GM21423 (cell line): ENCODE measurements around the gene RCSD1.

Experiments
- ATAC-seq: cut with Tn5 transposase; IDR thresholded peaks from one replicate; pipeline ENCODE4 v1.9.1; 2021; ENCODE audit warnings: mild to moderate bottlenecking, moderate library complexity; ENCODE audit not compliant: unreplicated experiment

The RCSD1 gene

DNA sequence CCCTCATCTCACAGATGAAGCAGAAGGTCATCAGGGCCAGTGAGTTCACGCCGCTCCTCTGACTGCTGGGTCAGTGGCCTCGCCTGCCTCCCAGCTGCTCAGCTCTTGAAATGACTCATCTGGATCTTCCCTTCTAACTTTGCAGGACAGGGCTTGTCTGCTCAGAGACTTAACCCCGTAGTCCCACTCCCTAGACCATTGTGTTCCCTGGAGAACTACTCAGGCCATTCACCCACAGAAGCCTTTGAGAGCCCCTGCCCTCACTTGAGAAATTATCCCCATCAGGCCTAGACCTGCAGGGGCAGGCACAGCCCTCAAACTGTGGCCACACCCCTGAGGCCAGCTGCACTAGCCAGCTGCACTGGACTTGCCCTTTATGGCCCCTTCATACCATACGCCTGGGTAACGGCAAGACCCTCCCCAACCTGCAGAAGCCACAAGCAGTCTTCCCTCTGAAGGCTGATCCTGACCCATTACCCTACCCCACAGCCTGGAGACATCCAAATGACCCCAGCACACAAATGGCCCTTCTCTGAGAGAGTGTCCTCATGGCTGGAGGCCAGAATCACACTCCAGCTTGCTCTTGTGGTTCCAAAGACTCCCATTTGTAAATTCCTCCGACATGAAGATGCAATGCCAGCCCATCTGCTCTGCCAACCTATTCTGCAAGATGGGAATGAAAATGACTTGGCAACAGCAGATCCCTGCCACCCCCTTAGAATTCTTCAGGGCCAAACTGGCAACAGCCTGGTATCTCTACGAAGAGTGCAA lies 33.2 kb downstream of the RCSD1 start:
- peak; percentile 51 for ATAC-seq

DNA sequence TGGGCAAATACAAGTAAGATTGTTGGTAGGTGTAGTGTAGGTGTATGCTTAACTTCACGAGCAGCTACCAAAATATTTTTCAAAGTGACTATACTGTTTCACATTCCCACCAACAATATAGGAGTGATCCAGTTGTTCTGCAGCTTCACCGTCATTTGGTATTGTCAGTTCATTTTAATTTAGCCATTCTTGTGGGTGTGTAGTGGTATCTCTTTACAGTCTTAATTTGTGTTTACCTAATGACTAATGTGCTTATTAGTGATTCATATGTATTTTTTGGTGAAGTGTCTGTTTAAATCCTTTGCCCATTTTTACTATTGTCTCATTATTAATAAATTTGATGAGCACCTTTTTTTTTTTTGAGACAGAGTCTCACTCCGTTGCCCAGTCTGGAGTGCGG lies 35.4 kb downstream of the RCSD1 start:
- no peak for ATAC-seq

DNA sequence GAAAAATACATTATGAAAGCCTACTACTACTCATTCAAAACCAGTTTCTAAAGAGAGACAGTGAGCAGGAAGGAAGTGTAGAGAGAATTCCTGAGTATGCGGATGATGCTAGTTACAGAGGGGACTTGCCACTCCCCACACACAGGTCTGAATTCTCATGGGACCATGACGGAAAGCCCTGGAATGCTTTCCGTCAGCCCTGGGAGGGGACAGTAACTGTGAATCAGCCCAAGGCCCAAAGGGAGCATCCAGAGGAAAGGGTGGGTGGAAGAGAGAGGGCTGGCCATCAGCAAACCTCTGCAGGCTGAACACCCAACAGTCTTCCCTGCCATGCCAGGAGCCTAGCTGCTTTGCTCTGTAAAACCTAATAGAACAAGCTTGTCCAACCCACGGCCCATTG lies 36.4 kb downstream of the RCSD1 start:
- no peak for ATAC-seq

DNA sequence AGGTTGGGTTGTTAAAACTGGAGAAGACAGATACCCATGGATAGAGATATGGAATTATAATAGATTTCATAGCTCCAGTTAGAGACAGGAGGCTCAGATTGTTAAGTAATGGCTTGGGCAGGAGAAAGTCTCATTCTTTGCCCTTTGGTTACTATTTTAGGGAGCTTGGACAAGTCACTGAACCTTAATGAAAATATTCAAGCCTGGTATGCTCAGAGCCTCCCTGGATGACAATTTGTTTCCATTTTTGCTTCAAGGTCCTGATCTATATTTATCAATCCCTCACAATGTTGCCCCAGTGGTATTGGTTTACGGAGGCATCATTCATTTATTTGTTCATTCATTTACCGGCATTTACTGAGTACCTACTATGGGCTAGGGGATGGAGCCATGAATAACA lies 37.5 kb downstream of the RCSD1 start:
- ATAC-seq: no peak

DNA sequence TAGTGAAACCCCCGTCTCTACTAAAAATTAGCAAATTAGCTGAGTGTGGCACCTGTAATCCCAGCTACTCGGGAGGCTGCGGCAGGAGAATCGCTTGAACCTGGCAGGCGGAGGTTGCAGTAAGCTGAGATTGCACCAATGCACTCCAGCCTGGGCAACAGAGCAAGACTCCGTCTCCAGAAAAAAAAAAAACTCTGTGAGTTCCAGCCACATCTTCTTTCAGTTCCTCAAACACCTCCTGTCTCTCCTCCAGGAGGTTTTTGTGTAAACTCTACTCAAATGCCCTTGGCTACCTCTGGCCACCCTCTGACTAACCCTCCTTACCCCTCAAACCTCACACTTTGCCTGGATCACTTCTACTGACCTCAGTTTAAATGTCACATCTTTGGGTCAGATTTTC lies 38.1 kb downstream of the RCSD1 start:
- ATAC-seq: peak; percentile 76

DNA sequence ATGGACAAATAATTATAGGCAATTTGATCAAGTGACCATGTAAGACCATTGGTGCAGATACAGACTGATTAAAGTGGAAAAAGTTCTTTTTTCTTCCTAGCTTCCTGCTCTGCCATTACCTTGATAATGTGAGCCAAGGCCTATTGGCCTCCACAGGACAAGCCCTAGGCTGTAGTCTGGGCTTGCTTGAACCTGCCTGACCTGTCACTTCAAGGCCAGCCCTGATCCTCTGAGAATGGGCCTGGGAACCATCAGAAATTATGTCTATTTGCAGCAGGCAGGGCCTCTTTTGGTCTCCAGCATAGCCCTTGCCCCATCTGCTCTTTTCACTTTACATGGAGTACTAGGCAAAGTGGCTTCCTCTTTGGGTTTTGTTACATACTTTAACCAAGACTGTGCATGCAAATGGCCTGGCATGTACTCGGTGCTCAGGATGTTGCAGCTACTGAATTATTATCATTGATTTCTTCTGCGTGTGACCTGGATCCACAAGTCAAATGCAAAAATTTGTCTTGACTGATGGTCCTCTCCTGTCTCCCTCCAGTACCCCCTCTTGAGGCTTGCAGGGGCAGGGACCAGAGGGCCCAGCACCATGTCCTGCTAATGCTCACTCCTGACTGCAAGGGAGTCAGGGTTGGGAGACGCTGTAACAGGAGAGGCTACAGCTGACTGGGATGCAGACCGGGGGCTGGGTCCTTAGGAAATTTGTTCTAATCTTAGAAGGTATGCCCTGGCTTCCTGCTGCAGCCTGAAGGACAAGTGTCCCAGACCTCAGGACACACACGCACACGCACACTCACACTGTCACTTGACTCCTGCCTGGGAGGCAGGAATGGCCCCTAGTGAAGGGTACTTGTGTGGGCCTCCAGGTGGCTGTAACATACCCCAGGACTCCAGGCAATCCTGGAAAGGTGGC lies 39.4 kb downstream of the RCSD1 start:
- ATAC-seq: peak; percentile 53

DNA sequence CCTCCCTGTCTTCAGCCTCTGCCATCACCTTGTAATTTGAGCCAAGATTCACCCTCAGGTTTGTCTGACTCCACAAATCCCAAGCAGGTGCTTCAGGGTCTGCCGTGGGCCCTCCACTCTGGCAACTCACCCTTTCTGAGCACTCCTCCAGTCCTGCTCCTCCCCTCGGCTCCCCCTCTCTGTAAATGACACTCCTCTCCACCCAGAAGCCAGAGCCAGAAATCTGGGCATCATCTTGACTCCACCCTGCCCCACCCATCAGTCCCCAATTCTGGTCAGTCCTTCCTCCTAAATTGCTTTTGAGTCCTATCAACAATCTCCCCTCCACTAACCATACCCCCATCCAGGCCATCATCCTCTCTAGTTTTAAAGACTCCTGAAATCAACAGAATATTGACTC lies 40.5 kb downstream of the RCSD1 start:
- ATAC-seq: no peak

DNA sequence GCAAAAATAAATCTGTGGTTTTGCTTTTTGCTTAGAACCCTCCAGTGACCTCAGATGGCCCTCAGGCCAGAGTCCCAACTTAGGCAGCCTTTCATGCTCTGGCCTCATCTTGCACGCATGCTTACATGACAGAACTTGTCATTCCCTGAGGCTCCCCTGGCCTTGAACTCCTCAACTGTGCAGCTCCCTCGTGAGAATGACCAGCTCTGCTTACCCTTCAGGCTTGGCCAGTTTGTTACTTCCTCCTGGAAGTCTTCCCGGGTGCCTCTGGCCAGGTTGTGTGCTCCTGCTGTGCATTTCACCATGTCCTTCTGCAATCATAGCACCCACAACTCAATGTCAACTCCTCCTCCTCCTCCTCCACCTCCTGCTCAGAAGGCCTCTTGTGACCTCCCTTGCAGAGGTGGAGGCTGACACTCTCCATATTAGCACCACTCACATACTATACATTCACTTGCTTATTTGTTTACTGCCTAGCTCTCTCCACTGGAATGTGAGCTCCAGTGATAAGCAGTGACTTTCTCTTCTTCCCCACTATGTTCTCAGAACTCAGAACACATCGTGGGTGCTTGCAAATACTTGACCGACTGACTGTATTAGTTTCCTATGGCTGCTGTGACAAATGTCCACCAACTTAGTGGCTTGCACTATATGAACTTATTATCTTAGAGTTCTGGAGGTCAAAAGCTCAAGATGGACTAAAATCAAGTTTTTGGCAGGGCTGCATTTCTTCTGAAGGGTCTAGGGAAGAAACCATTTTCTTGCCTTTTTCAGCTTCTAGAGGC lies 41.9 kb downstream of the RCSD1 start:
- no peak for ATAC-seq

DNA sequence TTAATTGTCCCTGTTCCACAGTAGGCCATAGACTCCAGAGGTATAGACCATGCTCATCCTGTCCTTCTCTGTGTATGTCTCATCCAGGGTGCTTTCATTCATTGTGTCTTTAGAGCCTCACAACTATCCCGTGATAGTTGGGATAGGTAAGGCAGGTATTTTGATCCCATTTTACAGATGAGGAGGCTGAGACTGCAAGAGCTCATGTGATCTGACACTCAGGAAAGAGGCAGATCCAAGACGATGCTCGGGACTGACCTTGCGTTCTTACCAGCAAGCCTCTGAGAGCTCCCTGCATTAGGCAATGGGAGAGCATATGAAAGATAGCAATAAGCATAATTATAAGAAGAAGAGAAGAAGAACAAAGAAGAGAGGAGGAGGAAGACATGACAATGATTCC lies 42.8 kb downstream of the RCSD1 start:
- ATAC-seq: no peak

DNA sequence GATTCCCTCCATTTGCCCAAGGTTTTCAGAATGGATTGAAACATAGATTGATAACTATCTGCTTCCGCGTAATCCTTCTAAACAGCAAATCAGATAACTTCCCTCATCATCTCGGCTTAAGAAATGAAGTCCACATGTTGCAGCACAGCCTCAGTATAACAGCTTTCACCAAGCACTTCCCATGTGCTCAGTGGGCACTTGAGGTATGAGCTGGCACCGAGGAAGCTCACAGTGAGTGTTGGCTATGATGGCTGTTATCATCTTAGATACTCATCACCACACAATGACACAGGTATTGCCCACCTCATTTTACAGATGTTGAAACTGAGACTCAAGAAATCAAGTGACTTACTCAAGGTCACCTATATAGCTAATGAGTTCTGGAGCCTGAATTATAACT lies 43.2 kb downstream of the RCSD1 start:
- ATAC-seq: no peak

DNA sequence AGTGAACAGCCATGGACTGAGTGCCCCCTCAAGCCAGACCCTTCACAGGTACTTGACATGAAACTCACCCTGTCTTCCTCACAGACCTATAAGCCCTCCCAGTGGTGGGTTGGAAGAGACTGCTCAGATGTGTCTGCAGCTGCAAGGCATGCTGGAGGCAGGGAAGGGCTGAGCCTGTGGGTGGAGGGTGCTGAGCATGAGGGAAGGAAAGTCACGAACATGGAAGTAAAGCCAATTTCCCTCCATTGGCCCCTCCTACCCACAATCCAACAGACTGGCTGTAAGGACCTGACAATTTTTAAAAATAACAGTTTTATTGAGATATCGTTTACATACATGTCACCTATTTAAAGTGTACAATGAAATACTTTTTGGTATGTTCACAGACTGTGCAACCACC lies 44.1 kb downstream of the RCSD1 start:
- ATAC-seq: no peak

DNA sequence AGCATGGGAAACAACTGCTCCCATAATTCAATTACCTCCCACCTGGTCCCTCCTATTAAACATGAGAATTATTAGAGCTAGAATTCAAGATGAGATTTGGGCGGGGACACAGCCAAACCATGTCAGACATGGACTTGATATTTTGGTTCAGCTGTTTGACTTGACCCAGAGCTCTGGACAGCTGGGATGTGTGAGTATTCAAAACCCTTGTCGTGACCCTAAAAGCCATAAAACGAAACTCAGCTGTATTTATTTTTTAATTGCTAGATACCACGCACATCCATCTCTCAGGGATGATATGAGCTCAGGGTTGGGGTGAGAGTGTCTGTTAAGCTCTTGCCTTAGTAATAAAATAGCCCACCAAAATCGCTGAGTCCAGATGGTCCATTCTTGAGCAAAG lies 45.4 kb downstream of the RCSD1 start:
- no peak for ATAC-seq

DNA sequence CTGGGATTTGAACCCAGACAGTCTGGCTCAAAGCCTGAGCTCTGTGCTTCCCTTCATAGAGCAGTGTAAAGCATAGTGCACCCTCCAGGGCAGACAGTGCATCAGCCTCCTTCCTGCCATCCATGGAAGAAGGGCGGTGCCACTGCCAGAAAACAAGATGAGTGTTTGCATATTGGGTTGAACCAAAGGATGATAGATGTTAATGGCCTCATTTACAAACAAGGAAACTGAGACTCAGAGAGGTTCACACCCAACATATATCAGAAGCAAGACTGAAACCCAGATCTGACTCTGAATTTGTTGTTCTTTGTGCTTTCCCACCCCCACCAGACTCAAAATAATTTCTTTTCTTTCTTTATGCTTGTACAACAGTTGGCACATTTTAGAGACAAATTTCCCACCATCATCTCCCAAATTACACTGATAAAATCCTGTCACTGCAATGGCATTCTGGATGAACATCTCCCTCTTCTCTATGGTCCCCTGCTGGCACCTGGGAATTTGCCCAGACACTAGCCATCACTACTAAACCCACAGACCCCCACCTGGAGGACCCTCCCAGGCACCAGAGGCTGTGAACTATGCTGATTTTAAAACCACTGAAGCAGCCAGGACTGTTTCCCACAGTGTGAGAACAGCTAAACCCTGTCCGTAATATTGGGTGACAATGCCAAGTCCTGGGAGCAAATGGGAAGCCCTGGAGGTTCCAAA lies 46.3 kb downstream of the RCSD1 start:
- ATAC-seq: peak; percentile 51

DNA sequence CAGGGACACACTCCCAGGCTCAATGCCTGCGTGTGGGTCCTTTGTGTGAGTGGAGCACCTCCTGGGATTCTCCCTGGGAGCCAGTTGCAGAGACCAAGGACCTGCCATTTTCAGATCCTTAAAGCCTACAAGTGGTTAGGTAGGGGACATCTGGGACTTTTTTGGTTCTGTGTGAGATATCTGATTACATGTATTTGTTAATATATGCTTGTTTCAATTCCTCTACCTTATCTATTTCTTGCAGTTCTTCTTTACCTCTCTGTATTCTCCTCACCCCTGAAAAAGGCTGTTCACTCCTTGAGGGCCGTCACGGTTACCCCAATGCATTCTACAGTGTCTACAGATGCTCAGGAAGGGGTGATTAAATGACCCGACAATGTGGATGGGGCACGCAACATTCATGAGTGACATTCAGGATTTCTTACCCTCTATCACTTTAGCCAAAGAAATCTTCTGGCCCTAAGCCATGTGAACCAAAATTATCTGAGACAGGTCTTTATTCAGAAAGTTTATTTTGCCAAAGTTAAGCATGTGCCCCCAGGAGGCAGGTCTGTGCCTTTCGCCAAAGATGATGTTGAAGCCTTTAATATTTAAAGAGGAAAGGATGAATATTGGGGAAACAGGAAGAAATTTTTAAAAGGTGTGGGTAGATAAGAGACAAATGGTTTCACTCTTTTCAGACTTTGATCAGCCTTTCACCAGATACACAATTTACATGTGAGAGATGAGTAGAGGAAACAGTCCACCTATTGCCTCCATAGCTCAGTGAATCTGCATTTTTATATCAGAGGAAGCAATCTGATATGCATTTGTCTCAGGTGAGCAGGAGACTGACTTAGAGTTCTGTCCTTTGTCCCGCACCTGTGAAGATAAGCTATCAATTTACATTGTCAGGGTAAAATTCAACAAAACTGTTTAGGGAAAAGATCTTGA lies 47.1 kb downstream of the RCSD1 start:
- no peak for ATAC-seq

DNA sequence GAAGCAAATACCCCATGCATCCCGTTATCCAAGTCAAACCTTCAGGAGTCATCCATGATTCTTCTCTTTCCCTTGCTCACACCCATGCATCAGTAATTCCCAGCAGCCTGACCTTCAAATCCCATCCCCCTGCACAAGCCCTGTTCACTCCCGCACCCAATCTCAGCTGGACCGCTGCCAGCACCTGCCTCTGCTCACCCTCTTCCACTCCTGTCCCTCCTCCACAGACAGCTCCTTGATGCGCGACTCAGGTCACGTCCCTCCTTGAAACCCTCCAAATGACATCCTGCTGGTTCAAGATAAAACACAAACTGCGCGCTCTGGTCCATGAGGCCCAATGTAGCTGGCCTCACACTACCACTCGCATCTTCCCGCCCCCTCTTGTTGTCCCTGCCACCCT lies 48.4 kb downstream of the RCSD1 start:
- no peak for ATAC-seq

DNA sequence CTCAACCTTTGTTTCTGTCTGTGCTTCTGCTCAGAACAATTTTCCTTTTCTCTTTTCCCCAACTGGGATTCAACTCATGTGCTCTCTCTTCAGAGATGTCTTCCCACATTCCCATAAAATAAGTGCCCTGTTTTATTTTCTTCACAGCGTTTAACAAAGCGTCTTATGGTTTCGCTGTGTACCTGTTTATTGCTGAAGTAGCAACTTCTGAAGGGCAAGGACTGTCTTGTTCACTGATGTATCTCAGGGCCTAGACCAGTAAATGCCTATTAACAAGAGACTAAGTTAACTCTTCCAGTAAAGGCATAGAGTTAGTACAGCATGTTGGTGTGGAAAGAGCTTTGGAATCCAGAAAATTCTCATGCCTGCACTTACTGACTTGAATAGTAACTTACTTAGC lies 48.8 kb downstream of the RCSD1 start:
- no peak for ATAC-seq

DNA sequence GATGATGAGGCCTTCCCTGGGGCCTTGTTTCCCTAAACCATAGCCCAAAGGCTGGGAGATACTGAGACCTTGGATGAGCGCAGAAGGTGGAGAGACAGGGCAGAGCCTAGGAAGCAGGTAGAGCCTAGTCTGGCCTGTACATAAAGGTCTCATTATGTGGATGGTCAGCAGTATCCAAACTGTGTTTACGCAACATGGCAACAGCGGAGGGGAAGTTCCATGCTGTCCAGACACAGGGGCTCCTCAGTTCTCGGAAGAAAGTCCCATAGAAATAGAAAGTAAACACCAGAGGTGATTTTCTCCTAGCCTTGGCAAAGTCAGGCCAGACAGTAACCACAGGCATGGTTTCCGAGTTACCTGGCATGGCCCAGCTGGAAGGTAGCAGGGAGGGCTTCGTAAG lies 49.7 kb downstream of the RCSD1 start:
- no peak for ATAC-seq

DNA sequence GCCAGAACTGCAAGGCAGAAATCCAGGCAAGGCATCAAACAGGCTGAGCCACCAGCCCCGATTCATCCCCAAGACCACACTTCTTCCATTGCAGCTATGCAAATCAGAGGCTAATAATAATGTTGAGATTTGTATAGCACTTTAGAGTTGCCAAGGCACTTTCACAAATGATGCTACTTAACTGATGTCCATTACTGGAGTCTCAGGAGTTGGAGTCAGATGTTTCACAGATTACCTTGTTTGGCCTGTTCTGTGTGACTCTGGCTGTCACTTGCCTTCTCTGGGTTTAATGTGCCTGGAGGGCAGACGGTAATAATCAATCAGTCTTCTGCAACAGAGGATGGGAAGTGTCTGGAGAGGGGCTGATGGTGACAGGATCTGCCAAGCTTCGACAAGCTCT lies 51.0 kb downstream of the RCSD1 start:
- ATAC-seq: no peak

DNA sequence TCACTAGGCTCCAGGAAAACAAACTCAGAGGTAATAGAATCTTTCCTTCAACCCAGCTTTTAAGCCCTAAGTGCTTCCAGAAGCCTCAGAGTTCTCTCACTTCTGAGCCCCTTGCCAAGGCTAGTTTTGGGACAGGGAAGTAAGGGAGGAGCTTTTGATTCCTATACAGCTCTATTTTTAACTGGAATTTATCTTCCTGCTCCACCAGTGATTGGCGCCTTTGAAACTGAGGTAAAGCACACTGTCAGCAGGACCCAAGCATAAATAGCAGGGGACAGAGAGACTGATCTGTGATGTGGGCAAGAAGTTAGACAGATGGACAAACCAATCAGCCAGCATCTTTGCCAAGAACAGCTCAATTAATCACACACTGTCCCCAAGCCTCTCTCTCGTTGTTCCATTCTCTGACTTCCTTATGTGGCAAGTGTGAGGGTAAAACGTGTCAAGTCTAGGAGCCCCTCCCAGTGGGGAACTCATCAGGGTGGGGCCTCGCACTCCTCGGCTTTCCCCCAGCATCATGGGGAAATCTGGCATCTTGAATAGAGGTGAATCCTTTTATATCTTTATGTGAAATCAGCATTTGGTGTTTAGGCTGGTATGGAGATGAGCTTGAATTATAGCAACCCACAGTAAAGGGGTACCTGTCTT lies 51.5 kb downstream of the RCSD1 start:
- ATAC-seq: no peak
